HG03060 (cell line): Measurements from ENCODE around the gene HNF4A.

Experiments used
- ATAC-seq: cut with Tn5 transposase; IDR thresholded peaks from one replicate; pipeline ENCODE4 v1.9.1; 2021; ENCODE audit warnings: low read depth, moderate number of reproducible peaks; ENCODE audit not compliant: unreplicated experiment

Gene HNF4A

DNA sequence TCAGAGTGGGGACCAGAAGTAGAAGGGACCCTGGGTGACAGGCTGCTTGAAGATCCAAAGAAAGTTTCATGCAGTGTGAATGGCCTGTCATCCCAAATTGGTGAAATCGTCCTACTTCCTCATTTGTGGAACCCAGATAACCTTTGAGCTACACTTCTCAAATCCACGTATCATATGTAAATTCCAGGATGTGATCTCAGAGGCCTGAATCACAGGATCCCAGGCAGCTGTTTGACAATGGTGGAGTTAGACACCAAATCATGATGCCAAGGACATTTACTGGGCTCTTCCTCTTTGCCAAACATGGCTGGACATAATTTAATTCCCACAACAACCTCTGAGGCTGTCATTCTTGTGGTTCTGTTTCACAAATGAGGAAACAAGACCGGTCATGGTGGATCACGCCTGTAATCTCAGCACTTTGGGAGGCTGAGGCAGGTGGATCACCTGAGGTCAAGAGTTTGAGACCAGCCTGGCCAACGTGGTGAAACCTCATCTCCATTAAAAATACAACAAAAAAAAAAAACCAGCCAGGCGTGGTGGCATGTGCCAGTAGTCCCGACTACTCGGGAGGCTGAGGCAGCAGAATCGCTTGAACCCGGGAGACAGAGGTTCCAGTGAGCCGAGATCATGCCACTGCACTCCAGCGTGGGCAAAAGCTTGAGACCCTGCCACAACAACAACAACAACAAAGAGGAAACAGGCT, 80.3 kb downstream of the HNF4A start:
- no peak for ATAC-seq

DNA sequence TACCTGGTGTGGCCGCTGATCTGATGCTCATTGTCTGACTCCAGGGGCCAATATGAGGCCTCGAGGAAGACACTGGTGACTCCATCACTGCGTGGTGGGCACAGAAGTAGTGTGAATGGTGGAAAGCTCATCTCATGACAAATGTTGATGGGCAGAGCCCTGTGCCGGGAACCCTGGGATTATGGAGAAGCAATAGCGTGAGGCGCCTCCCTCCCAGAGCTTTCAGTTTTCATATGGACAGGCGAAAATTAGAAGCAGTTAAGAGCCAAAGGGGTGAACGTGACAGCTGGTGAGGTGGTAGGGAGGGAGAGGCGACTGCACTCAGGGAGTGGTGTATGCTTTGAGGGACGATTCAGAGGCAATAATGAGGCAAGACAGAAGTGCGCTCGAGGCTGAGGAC, 80.9 kb downstream of the HNF4A start:
- ATAC-seq, result no peak

DNA sequence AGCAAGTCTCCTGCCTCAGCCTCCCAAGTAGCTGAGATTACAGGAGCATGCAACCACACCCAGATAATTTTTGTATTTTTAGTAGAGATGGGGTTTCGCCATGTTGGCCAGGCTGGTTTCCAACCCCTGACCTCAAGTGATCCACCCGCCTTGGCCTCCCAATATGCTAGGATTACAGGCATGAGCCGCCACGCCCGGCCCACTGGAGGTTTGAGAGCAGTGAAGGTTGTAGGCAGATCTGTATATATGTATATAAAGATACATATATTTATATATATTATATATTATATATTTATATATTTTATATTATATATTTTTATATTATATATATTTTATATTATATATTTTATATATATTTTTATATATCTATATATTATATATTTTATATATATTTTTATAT, 82.0 kb downstream of the HNF4A start:
- no peak for ATAC-seq

DNA sequence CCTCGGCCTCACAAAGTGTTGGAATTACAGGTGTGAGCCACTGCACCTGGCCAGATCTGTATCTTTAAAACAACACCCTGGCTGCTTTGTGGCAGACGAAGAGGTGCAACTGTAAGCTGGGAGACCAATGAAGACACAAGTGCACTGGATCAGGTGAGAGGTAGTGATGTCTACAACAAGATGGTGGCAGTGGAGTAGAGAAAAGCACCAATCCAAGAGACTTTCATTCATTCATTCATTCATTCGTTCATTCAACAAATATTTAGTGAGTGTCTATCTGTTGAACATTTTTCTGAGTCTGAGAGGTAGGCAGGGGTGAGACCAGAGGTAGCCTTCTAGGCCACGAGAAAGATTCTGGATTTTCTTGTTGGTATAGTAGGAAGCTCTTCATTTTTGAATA, 83.3 kb downstream of the HNF4A start:
- no peak for ATAC-seq

DNA sequence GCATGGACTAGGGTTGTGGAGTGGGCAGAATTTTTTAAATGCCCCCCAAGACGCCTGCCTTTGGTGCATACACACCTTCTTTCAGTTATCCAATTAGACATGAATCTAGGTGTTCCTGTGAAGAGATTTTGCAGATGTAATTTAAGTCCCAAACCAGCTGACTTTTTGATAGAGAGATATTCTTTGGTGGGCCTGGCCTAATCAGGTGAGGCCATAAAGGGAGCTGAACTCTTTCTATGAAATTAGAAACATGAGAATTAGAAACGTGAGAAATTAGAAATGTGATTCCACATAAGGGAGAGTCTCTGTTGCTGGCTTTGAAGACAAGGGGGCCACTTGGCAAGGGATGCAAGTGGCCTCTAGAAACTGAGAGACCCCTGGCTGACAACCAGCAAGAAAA, 83.8 kb downstream of the HNF4A start:
- ATAC-seq, result no peak

DNA sequence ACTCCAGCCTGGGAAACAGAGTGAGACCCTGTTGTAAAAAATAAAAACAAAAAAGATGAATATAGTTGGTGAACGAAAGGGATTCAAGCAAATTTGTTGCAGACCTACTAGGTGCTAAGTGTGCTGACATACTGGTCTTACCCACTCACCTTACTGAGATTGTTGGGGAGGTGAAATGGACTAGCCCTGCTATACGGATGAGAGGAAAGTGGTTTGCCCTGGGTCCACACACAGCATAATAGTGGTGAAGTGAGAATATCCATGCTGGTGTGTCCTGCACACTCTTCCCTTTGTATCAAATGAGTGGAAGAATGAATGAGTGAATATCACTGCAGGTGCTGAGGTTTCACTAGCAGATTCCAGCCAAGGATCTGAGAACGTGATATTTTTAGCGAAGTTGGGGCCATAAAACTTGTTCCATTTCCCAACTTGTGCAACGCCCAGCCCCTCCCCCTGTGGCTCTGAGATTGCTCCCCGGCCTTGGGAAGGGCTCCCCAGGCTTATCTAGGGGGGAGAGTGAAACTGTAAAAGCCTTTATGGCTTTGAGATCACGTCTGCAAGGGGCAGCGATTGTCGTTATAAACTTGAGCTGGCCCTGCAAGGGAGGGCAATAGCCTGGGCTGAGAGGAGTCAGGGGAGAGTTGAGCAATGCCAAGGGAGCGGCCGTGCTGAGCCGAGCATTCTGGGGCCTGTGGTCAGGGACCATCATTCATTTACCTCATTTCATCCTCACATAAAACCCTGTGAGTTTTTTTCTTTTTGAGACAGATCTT, 87.0 kb downstream of the HNF4A start:
- ATAC-seq, result no peak

GRCh38 chr20:44445742-44446710, 90.5 kb downstream of the HNF4A start:
- ATAC-seq, result no peak

GRCh38 chr20:44447827-44448419, 92.4 kb downstream of the HNF4A start:
- no peak for ATAC-seq

- ATAC-seq, result no peak
Observed at GRCh38 chr20:44448753-44449546, 93.5 kb downstream of the HNF4A start.

DNA sequence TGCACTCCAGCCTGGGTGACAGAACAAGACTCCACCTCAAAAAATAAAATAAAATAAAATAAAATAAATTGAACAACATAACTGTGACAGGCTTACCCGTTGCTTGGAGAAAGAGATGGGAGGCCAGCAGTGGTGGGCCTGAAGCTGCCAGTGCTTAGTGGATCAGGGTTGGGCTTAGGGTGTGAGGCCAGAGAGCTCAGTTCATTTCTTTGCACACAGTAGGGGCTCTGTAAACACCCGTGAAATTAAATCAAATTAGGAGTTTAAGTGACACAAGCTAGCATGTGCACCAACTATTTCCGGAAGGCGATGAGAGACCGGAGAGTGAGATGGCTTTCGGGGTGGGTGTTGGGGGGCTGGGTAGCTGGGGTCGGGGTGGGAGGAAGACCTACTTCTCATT, 94.4 kb downstream of the HNF4A start:
- ATAC-seq, result no peak

- no peak for ATAC-seq
Observed at GRCh38 chr20:44450281-44450889, 94.9 kb downstream of the HNF4A start.

DNA sequence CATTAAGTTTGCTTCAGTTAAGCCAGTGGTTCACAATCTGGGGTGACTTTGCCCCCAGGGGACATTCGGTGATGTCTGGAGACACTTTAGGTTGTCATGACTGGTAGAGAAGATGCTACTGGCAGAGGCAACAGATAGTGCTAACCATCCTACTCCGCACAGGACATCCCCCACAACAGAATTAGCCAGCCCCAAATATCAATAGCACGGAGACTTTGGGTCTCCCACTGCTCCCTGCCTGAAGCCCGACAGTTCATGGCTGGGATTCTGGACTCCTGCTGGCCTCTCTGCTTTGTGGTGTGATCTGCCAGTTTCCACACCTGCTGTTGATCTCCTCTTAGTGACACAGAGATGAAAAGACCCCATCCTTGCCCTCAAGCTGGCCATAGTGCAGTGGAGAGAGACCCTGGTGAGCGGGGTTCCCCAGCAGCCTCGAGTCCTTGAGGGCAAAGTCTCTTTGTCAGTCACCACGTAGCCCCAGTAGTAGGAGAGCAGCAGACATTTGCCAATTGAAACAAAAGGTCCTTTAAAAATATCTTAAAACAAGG, 95.5 kb downstream of the HNF4A start:
- ATAC-seq, result no peak

DNA sequence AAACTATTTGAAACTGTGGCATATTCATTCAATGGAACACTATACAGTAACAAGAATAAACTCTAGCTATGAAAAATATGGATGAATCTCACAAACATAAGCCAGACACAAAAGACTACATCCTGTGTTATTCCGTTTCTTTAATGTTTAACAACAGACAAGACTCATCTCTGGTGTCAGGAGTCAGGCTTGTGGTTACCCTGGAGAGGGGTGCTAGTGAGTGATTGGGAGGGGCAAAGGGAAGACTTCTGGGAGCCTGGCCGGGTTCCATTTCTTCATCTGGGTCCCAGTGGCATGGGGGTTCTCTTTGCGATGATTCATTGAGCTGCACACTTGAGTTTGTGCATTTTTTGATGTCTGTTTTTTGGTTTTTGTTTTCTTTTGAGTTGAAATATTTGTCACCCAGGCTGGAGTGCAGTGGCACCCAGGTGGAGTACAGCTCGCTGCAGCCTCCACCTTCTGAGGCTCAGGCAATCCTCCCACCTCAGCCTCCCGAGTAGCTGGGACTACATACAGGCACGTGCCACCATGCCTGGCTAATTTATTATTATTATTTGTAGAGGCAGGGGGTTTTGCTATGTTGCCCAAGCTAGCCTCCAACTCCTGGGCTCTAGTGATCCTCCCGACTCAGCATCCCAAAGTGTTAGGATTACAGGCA, 98.9 kb downstream of the HNF4A start:
- no peak for ATAC-seq

DNA sequence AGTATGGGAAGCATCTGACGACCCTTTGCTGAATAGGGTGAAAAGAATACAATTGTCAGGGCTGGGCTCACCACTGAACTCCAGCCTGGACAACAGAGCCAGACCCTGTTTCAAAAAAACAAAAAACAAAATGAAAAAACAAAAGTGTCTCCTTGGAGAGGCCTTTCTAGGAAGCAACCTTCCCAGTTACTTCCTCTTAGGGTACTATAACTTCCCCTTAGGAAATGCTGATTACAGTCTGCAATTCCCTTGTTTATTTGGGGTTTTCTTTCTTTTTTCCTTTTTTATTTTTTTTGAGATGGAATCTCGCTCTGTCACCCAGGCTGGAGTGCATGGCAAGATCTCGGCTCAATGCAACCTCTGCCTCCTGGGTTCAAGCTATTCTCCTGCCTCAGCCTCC, 99.6 kb downstream of the HNF4A start:
- ATAC-seq, result no peak

DNA sequence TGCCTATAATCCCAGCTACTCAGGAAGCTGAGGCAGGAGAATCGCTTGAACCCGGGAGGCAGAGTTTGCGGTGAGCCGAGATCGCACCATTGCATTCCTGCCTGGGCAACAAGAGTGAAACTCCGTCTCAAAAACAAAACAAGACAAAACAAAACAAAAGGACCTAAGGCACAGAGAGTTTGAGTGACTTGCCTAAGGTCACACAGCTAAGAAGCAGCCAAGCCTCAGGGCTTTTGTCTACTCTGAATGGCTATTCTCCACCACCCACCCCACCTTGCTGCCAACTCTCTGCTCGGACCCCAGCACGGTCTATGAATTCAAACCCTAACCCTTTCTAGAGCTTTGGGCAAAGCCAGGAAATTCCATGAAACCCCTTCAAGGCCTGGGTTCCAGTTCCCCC, 101.1 kb downstream of the HNF4A start:
- no peak for ATAC-seq

DNA sequence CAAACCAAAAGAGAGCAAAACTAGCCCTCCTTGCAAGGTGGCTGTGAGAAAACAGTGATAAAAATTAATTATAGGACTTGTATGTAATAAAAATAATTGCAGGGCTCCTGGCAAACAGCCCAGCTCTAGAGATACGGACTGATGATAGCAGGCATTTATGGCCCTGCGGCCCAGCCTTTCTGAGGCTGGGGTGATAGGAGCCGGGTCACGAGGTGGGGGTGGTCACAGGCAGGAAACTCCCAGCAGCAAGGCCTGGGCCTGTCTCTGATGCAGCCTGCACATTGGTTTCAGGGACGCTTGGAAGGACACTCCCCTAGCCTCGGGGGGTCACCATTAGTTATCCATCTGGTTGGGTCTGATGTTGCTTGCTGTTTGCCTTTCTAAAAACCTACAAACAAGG, 101.5 kb downstream of the HNF4A start:
- ATAC-seq, result no peak

DNA sequence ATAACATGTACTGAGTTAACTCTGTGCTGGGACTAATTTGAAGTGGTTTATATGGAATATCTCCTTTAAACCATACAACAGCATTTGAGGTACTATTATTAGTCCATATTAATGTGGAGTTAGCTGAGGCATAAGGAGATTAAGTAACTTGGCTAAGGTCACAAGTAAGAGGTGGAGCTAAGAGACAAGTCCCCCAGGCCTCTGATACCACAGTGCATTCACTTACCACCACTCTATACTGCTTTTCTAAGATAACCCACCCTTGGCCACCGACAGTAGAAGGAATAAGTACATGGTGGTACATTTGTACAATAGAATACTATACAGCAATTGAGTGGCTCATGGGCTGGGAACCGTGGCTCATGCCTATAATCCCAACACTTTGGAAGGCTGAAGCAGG, 103.8 kb downstream of the HNF4A start:
- ATAC-seq, result no peak

DNA sequence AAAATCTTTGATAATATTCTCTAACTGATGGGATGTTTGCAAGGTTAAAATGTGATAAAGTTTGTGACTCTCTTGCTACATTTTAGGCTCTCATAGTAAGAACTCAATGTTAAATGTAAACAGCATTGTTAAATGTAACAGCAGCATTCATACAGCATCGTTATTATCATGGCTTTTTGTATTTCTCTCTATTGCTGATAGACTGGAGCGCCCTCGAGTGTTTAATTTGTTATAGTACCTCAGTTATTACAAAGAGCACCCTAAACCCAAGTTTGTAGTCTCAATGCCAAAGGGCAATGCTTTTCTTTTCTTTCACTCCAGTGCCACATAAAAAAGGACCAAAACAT, 105.3 kb downstream of the HNF4A start:
- no peak for ATAC-seq
